KMS-11 (cell line): ENCODE results near the gene PARP14.

Source experiments
- H2AFZ ChIP-seq: fragments of 200-600 bp; sonication (generic); 2 replicates; pipeline ENCODE4 v1.6.1; 2016; ENCODE audit warnings: antibody characterized with exemption, mixed run types, low read depth
- H3K27ac ChIP-seq: fragments of 200-600 bp; sonication (generic); 2 replicates; pipeline ENCODE4 v1.6.1; 2016; ENCODE audit warnings: mild to moderate bottlenecking, mixed run types
- H3K27me3 ChIP-seq: fragments of 200-600 bp; sonication (generic); 2 replicates; pipeline ENCODE4 v1.6.1; 2017; ENCODE audit warnings: mild to moderate bottlenecking, low read depth, mixed run types, moderate library complexity; ENCODE audit not compliant: insufficient read depth
- H3K36me3 ChIP-seq: fragments of 200-600 bp; sonication (generic); 2 replicates; pipeline ENCODE4 v1.6.1; 2017; ENCODE audit warnings: mild to moderate bottlenecking, mixed run types; ENCODE audit not compliant: insufficient read depth
- H3K4me1 ChIP-seq: fragments of 200-600 bp; sonication (generic); 2 replicates; pipeline ENCODE4 v1.6.1; 2016; ENCODE audit warnings: mild to moderate bottlenecking, low read depth, mixed run types; ENCODE audit not compliant: poor library complexity, severe bottlenecking
- H3K4me2 ChIP-seq: fragments of 200-600 bp; sonication (generic); 2 replicates; pipeline ENCODE4 v1.7.0; 2016; ENCODE audit warnings: mild to moderate bottlenecking, mixed run types
- H3K4me3 ChIP-seq: fragments of 200-600 bp; sonication (generic); IDR thresholded peaks from 2 replicates; pipeline ENCODE4 v1.6.1; 2017; ENCODE audit warnings: low read depth, low read length, mixed read lengths; ENCODE audit not compliant: insufficient read depth
- H3K79me2 ChIP-seq: fragments of 200-600 bp; sonication (generic); 2 replicates; pipeline ENCODE4 v1.6.1; 2016; ENCODE audit warnings: low read depth, mixed run types; ENCODE audit not compliant: insufficient read depth
- H3K9ac ChIP-seq: fragments of 200-600 bp; sonication (generic); 2 replicates; pipeline ENCODE4 v1.6.1; 2016; ENCODE audit warnings: mild to moderate bottlenecking, mixed run types
- H4K20me1 ChIP-seq: fragments of 200-600 bp; sonication (generic); 2 replicates; pipeline ENCODE4 v1.6.1; 2016; ENCODE audit warnings: mild to moderate bottlenecking, mixed run types; ENCODE audit not compliant: insufficient read depth
- TF ChIP-seq, protein P1 (sequence below): fragments of 200-600 bp; sonication (generic); conservative IDR thresholded peaks from 2 replicates; pipeline ENCODE4 v1.6.1; 2017; ENCODE audit warnings: low read depth, mild to moderate bottlenecking, antibody characterized with exemption, low read length, moderate library complexity, mixed read lengths

The PARP14 gene

GRCh38 chr3:122688996-122689395, 8.4 kb downstream of the PARP14 start:
- Histone ChIP-seq H2AFZ (no peak overlapping the region), H3K27ac (no peak overlapping the region), H3K36me3 (no peaks in the 10 kb centered on the region; the same call in 1 of the 2 replicates), H4K20me1 (no peaks in the 10 kb centered on the region), H3K27me3 (no peaks in the 10 kb centered on the region), H3K4me3 (no peak overlapping the region), H3K79me2 (no peaks in the 10 kb centered on the region), H3K4me1 (no peaks in the 10 kb centered on the region), H3K4me2 (no peak overlapping the region), H3K9ac (no peak overlapping the region)
- TF ChIP-seq, protein P1, sequence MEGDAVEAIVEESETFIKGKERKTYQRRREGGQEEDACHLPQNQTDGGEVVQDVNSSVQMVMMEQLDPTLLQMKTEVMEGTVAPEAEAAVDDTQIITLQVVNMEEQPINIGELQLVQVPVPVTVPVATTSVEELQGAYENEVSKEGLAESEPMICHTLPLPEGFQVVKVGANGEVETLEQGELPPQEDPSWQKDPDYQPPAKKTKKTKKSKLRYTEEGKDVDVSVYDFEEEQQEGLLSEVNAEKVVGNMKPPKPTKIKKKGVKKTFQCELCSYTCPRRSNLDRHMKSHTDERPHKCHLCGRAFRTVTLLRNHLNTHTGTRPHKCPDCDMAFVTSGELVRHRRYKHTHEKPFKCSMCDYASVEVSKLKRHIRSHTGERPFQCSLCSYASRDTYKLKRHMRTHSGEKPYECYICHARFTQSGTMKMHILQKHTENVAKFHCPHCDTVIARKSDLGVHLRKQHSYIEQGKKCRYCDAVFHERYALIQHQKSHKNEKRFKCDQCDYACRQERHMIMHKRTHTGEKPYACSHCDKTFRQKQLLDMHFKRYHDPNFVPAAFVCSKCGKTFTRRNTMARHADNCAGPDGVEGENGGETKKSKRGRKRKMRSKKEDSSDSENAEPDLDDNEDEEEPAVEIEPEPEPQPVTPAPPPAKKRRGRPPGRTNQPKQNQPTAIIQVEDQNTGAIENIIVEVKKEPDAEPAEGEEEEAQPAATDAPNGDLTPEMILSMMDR, result no peak

- TF ChIP-seq, protein P1, result no peak
- H3K4me1 ChIP-seq, result no peaks in the 10 kb centered on the region
- H3K27ac ChIP-seq, result no peak overlapping the region
- no peaks in the 10 kb centered on the region for H3K79me2 ChIP-seq
- no peaks in the 10 kb centered on the region for H4K20me1 ChIP-seq
- H3K9ac ChIP-seq, result no peak overlapping the region
- no peaks in the 10 kb centered on the region; the same call in 1 of the 2 replicates for H3K36me3 ChIP-seq
- no peak overlapping the region for H3K4me2 ChIP-seq
- no peak overlapping the region for H3K4me3 ChIP-seq
- no peak overlapping the region for H2AFZ ChIP-seq
- no peaks in the 10 kb centered on the region for H3K27me3 ChIP-seq
These were observed 8.9 kb downstream of the PARP14 start for GRCh38 chr3:122689587-122689986.

DNA sequence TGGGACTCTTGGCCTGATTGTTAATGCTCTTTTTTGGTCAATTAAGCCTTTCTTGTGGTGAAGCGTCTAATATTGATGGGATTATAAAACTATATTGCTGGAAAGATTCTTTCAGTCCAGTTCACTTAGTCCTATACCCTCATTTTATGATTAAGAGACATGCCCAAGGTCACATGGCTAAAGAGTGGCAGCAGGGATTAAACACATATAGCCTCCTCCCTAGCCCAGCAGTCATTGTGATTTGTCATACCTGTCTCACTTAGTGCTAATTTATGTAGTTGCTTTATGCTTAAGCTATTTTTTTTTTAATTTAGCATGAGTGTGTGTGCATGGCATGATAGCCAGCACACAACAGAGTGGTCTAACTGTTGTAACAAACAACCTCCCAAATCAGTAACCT, 9.5 kb downstream of the PARP14 start:
- no peaks in the 10 kb centered on the region for H3K27me3 ChIP-seq
- no peak overlapping the region for H3K9ac ChIP-seq
- TF ChIP-seq, protein P1, result no peak
- no peak overlapping the region for H3K27ac ChIP-seq
- no peaks in the 10 kb centered on the region for H3K79me2 ChIP-seq
- H2AFZ ChIP-seq, result no peak overlapping the region
- no peaks in the 10 kb centered on the region for H4K20me1 ChIP-seq
- no peak overlapping the region for H3K4me3 ChIP-seq
- no peaks in the 10 kb centered on the region for H3K4me1 ChIP-seq
- no peaks in the 10 kb centered on the region; the same call in 1 of the 2 replicates for H3K36me3 ChIP-seq
- no peak overlapping the region for H3K4me2 ChIP-seq

- H2AFZ ChIP-seq, result no peak overlapping the region
- H3K79me2 ChIP-seq, result no peaks in the 10 kb centered on the region
- no peaks in the 10 kb centered on the region for H4K20me1 ChIP-seq
- no peak overlapping the region for H3K27ac ChIP-seq
- H3K27me3 ChIP-seq, result no peaks in the 10 kb centered on the region
- H3K4me3 ChIP-seq, result no peak overlapping the region
- TF ChIP-seq, protein P1, result no peak
- H3K4me1 ChIP-seq, result no peaks in the 10 kb centered on the region
- H3K9ac ChIP-seq, result no peak overlapping the region
- no peaks in the 10 kb centered on the region; the same call in 1 of the 2 replicates for H3K36me3 ChIP-seq
- H3K4me2 ChIP-seq, result no peak overlapping the region
These were observed 10.6 kb downstream of the PARP14 start for GRCh38 chr3:122691195-122691594.
